HG02840 (cell line): ENCODE data around the gene MVB12B.

ENCODE experiments used
- ATAC-seq: cut with Tn5 transposase; IDR thresholded peaks from one replicate; pipeline ENCODE4 v1.9.1; 2021; ENCODE audit warnings: mild to moderate bottlenecking, moderate library complexity, moderate number of reproducible peaks; ENCODE audit not compliant: unreplicated experiment, low FRiP score

The MVB12B gene

DNA sequence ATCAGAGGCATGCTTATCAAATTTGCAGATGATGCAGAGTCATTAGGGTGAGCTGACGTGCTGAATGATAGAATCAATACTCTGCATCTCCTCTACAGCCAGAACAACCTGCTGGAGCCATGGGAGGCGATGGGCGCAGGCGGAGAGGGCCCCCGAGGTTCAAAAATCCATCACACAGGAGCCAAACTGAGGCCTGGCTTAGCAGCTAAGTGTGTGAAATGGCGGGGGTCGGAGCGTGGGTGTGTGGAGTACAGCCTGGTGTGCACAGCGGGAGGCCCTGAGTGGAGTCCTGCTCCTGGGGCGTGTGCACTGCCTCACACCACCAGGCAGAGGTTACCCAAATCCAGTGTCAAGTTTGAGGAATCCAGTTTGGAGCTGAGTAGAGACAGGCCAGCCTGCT, 73.2 kb downstream of the MVB12B start:
- no peak for ATAC-seq

GRCh38 chr9:126400571-126400970, 73.9 kb downstream of the MVB12B start:
- ATAC-seq: no peak

DNA sequence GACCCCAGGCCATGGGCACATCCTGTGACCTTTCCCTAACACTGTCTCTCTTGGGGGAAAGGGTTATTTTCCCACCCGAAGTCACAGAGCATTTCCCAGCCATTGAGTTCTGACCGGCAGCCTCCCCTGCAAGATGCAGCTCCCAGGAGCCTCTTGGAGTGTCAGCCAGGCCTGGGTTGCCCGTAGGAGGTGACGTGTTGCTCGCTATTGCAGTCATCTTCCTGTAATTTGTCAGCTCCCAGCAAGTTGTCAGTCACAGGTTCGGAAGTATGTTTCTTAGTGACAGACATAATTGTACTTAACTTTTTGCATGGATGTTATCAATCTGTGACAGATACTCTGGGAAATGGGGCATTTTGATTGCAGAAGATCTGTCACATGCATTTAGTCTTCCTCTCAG, 74.5 kb downstream of the MVB12B start:
- ATAC-seq: no peak

DNA sequence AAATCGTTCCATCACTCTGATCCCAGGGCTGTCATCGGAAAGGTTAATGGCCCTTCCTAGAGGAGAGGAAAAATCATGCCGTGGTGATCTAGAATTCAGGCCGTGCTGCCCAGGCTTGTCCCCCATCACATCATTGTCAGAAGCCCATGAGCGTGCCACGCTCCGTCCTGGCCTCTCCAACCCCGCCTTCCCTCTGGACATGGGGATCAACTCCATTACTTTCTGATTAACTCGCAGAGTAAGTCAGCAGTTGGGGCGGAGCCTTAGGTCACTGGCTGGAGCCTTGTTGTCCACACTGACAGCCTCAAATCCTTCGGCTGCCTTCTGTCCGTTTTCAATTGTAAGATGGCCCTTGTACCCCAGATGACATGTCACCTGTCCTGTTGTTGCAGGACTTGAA, 75.0 kb downstream of the MVB12B start:
- ATAC-seq: no peak

GRCh38 chr9:126403397-126403796, 76.8 kb downstream of the MVB12B start:
- ATAC-seq: no peak

DNA sequence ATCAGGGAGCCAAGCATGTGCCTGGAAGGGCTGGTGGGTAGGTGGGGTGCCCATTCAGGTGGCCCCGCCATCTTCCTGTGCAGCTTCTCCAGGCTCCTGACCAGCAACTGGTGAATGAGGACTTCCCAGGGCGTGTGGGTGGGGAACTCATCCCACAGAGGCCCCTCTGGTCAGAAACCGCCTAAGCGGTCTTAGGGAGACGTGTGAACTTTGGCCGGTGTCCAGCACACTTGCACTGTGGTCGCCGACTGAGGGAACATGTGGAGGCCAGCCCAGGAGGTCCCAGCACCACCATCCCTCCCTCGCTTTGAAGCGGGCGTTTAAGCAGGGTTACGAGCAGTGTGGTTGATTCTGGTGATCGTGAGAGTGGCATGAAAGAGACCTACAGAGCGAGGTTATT, 77.8 kb downstream of the MVB12B start:
- ATAC-seq: no peak

DNA sequence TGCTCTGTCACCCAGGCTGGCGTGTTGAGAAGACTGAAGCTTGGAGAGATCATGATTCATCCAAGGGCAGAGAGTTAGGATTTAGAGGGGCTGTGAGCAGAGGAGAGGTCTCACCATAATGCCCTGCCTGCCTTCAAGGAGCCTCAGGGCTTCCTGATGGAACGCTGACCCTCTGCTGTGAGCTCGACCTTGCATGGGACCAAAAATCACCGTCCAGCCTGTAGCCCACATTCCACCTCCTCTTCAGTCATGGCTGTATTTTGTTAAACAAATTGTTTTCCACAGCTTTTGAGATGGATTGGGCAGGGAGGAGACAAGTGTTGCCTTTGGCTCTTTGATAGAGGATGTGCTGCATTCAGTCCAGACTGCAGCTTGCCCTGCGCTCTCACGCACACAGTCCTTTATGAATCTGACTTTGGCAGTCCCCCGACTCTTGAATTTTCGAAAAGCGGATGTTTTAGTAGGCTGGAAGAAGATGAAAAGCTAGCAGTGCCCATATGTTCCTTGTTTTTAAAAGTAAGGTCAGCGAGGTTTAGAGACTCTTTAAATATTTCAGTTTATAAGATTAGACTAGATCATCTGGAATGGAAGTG, 79.5 kb downstream of the MVB12B start:
- no peak for ATAC-seq

DNA sequence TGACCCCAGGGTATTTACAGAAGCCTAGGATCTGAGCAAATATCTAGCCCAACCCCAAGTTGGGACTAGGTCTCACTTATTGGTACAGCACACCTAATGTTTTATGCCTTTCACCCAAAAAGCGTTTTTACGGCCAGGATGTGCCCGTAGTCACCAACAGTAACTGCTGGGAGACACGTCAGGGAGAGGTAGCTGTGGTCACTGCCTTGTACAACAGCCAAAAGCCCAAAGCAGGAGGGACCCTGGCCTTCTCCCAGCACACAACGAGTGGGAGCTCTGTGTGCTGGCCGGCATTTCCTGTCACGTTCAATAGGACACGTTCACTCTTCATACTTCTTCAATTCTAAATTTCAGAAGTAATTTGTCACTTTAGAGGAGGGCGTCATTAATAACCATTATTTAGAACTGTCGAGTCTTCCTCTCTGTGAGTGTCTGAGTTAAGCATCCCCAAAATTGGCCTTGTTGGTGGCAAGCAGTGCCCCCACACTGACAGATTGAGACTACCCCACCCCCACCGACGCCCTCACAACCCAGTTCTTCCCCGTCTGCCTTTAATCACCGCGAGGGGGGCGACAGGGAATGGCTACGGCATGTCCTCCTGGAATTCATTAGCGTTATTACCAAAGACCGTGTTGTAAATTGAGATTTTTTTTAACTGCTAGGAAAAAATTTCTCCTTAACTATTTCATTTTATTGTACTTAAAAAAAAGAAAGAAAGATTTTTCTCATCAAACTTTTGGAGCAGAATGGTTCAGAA, 80.7 kb downstream of the MVB12B start:
- ATAC-seq: no peak

GRCh38 chr9:126408004-126408403, 81.4 kb downstream of the MVB12B start:
- ATAC-seq: no peak

GRCh38 chr9:126410229-126410628, 83.6 kb downstream of the MVB12B start:
- ATAC-seq: no peak

- ATAC-seq: no peak
Observed at GRCh38 chr9:126411225-126411947, 84.8 kb downstream of the MVB12B start.

DNA sequence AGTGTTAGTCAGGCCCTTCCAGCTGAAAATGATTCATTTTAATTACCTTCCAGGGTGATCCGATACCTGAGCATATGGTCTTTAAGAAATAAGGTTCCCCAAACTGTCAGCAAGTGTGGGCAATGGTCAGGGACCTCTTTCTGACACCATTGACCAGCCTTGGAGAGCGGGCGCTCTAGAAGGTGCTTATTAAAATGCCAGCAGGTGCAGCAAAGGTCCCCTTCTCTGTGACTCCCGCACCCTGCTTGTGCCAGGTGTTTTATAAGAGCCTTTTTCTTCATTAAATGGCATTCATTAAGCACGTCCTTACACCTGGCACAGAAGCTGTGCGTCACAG, 85.3 kb downstream of the MVB12B start:
- ATAC-seq: no peak

- no peak for ATAC-seq
Observed at GRCh38 chr9:126412905-126413304, 86.3 kb downstream of the MVB12B start.

DNA sequence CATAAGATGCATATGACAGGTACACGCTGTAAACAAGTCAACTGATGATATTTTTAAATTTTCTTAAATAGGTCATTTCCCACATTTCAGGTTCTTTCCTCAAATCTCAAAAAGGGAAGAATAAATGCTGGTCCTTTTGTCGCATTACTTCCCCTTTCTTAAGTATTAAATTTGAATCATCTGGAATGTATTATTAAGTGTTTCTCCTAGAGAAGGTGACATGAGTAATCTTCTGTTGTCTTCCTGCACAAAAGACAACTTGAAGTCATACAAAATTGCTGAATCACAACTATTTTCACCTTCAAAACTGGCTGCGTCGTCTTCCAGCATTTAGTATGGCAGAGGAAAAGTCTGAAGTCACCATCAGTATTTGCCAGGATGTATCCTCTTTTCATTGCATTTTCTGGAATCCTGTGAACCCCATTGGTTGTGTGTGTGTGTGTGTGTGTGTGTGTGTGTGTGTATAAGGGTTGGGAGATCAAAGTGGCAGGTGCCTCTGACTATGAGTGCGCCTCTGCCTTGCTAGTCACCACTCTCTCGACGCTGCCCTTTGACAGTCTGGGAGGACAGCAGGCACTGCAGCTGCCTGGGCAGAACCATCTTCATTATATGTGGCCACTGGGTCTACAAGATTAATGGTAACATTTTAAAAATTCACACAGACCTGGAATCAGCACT, 86.9 kb downstream of the MVB12B start:
- no peak for ATAC-seq

DNA sequence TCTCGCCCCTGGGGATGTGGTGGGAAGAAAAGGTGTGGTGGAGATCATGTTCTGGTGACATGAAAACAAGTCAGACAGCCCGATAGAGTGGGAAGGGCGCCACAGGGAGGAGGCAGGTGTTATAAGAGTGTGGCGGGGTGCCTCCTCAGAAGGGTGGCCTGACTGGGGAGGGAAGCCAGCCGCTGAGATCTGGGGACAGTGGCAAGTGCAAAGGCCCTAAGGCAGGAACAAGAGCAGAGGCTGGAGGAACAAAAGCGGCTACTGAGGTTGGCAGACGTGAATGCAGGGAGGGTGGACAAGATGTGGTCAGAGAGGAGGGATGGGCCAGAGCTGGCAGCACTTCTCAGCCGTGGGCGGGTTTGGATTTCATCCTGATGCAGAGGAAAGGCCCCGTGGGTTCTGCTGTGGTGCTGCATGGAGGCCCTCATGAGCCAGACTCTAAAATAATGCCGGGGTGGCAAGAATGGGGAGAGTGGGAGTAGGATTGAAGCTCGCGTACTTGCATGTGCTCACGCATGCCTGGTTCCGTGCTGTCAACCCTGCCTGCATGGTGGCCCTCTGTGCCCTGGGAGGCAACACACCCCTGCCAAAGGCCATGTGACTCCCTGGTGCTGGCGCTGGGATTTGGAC, 89.2 kb downstream of the MVB12B start:
- ATAC-seq: no peak

GRCh38 chr9:126417043-126417442, 90.4 kb downstream of the MVB12B start:
- ATAC-seq: no peak

GRCh38 chr9:126417684-126418083, 91.1 kb downstream of the MVB12B start:
- no peak for ATAC-seq

GRCh38 chr9:126418608-126419007, 92.0 kb downstream of the MVB12B start:
- ATAC-seq: no peak

DNA sequence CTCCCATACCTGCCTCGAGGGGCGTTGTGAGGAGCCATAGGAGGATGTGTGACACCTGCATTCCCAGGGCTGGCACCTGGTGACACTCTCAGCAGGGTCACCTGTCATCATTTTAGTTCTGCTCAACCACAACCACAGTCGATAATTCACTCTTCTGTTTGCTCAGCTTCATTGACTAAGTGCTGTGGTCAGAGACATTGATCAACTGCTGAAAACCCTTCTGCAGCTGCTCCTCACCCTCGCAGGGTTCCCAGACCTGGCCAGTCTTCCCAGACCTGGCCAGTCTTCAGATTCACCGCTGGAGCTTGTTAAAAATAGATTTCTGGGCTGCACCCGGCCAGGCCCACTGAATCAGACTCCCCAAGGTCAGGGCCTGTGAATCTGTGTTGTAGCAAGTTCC, 92.8 kb downstream of the MVB12B start:
- ATAC-seq: no peak

GRCh38 chr9:126420135-126420534, 93.5 kb downstream of the MVB12B start:
- no peak for ATAC-seq
